ENCODE data around the gene VAMP4. TPM values are rescaled to one million over a fixed set of nuclear protein-coding genes. Genes with fewer than 3 reads are reported as not detected.

Gene VAMP4
- total RNA-seq, 1 experiment from 2014 or later = 9.3 TPM

DNA sequence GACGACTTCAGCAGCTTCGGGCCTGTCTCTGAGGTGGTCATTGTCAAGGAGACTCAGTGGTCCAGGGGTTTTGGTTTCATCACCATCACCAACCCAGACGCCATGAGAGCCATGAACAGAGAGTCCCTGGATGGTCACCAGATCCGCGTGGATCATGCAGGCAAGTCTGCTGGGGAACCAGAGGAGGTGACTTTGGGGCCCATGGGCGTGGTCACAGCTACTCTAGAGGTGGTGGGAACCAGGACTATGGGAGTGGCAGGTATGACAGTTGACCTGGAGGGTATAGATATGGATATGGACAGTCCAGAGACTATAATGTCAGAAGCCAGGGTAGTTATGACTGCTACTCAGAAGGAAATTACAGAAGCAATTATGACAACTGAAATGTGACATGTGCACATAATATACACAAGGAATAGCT, 20.3 kb upstream of the VAMP4 start:
- ATAC-seq = no peak

DNA sequence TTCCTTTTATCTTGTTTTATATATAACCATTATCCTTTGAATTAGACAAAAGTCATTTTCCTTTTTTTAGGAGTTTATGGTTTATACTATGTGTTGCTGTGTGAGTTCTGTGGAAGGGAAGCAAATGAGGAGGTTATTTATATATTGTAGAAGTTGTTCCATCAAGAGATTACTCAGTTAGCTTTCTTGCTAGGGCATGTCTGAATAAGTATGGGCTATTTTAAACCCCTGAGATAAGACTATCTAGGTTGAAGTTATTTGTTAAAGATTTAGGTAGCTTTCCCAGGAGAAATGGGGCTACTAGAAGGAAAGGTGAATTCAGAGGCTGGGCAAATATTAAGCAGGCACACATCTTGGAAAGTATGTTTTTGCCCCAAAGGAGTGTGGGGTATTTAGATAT, 16.1 kb upstream of the VAMP4 start:
- in situ Hi-C loops (cut with HindIII; ENCODE audit: low pct_unique_long_range_greater_than_20kb, low sequenced_read_pairs) = no loop called here
- TF ChIP-seq POLR2AphosphoS5 (IDR thresholded peaks at IDR 0.05; ENCODE audit: low read depth, low read length) = no peak
- TF ChIP-seq, protein P1, sequence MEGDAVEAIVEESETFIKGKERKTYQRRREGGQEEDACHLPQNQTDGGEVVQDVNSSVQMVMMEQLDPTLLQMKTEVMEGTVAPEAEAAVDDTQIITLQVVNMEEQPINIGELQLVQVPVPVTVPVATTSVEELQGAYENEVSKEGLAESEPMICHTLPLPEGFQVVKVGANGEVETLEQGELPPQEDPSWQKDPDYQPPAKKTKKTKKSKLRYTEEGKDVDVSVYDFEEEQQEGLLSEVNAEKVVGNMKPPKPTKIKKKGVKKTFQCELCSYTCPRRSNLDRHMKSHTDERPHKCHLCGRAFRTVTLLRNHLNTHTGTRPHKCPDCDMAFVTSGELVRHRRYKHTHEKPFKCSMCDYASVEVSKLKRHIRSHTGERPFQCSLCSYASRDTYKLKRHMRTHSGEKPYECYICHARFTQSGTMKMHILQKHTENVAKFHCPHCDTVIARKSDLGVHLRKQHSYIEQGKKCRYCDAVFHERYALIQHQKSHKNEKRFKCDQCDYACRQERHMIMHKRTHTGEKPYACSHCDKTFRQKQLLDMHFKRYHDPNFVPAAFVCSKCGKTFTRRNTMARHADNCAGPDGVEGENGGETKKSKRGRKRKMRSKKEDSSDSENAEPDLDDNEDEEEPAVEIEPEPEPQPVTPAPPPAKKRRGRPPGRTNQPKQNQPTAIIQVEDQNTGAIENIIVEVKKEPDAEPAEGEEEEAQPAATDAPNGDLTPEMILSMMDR (IDR thresholded peaks at IDR 0.05) = no peak
- TF ChIP-seq, protein P2, sequence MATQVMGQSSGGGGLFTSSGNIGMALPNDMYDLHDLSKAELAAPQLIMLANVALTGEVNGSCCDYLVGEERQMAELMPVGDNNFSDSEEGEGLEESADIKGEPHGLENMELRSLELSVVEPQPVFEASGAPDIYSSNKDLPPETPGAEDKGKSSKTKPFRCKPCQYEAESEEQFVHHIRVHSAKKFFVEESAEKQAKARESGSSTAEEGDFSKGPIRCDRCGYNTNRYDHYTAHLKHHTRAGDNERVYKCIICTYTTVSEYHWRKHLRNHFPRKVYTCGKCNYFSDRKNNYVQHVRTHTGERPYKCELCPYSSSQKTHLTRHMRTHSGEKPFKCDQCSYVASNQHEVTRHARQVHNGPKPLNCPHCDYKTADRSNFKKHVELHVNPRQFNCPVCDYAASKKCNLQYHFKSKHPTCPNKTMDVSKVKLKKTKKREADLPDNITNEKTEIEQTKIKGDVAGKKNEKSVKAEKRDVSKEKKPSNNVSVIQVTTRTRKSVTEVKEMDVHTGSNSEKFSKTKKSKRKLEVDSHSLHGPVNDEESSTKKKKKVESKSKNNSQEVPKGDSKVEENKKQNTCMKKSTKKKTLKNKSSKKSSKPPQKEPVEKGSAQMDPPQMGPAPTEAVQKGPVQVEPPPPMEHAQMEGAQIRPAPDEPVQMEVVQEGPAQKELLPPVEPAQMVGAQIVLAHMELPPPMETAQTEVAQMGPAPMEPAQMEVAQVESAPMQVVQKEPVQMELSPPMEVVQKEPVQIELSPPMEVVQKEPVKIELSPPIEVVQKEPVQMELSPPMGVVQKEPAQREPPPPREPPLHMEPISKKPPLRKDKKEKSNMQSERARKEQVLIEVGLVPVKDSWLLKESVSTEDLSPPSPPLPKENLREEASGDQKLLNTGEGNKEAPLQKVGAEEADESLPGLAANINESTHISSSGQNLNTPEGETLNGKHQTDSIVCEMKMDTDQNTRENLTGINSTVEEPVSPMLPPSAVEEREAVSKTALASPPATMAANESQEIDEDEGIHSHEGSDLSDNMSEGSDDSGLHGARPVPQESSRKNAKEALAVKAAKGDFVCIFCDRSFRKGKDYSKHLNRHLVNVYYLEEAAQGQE (IDR thresholded peaks at IDR 0.05; ENCODE audit: insufficient read depth in 1 of 2, low read depth in 2 of 2, low read length in 1 of 2) = no peak
- no peak for TF ChIP-seq TCF7L2 (IDR thresholded peaks at IDR 0.05; ENCODE audit: low read depth, low read length)
- no peak for TF ChIP-seq SIN3A (IDR thresholded peaks at IDR 0.05; ENCODE audit: borderline replicate concordance, insufficient read depth, low read depth, low read length)
- H3K36me3 ChIP-seq (ENCODE audit: control insufficient read depth, insufficient read depth, low read length) = no peaks in the 10 kb centered on the region
- BruUV-seq (replicated peaks) = no TSS peak
- no peak overlapping the region for H3K4me3 ChIP-seq (ENCODE audit: low read depth in 2 of 2, low read length in 2 of 2)
- no peak overlapping the region for H3K27ac ChIP-seq (ENCODE audit: low read length)
- ChIA-PET POLR2A (no interaction called here), CTCF (no interaction called here)
- no peak for ATAC-seq
- intact Hi-C loops (cut with micrococcal nuclease; ENCODE audit: unreplicated experiment) = no loop called here
- H3K27me3 ChIP-seq (ENCODE audit: control insufficient read depth, insufficient read depth, low read length) = no peaks in the 10 kb centered on the region
- no peaks in the 10 kb centered on the region for H3K4me1 ChIP-seq (ENCODE audit: control insufficient read depth, insufficient read depth, low read length)
- no peak for DNase-seq (ENCODE audit: low read depth, low spot score)
- H3K9me3 ChIP-seq (ENCODE audit: control insufficient read depth, insufficient read depth, low read depth, low read length) = no peaks in the 10 kb centered on the region

More for the DNA sequence above, 20.3 kb upstream of the VAMP4 start:
- Histone ChIP-seq H3K27ac (ENCODE audit: low read length) (no peak overlapping the region), H3K4me1 (ENCODE audit: control insufficient read depth, insufficient read depth, low read length) (no peaks in the 10 kb centered on the region), H3K4me3 (ENCODE audit: low read depth in 2 of 2, low read length in 2 of 2) (no peak overlapping the region), H3K36me3 (ENCODE audit: control insufficient read depth, insufficient read depth, low read length) (no peaks in the 10 kb centered on the region), H3K9me3 (ENCODE audit: control insufficient read depth, insufficient read depth, low read depth, low read length) (no peaks in the 10 kb centered on the region), H3K27me3 (ENCODE audit: control insufficient read depth, insufficient read depth, low read length) (no peaks in the 10 kb centered on the region)
- CTCF ChIA-PET = no interaction called here
- TF ChIP-seq, protein P2 (IDR thresholded peaks at IDR 0.05; ENCODE audit: insufficient read depth in 1 of 2, low read depth in 2 of 2, low read length in 1 of 2) = no peak
- no peak for TF ChIP-seq POLR2AphosphoS5 (IDR thresholded peaks at IDR 0.05; ENCODE audit: low read depth, low read length)
- TF ChIP-seq, protein P1 (IDR thresholded peaks at IDR 0.05) = no peak
- no peak for TF ChIP-seq SIN3A (IDR thresholded peaks at IDR 0.05; ENCODE audit: borderline replicate concordance, insufficient read depth, low read depth, low read length)
- TF ChIP-seq TCF7L2 (IDR thresholded peaks at IDR 0.05; ENCODE audit: low read depth, low read length) = no peak
- BruUV-seq (replicated peaks) = no TSS peak
- DNase-seq (ENCODE audit: low read depth, low spot score) = no peak
- POLR2A ChIA-PET = no interaction called here
- in situ Hi-C loops (cut with HindIII; ENCODE audit: low pct_unique_long_range_greater_than_20kb, low sequenced_read_pairs) (no loop called here), intact Hi-C loops (cut with micrococcal nuclease; ENCODE audit: unreplicated experiment) (no loop called here)
